KG1 (cell line): Measurements from ENCODE around the gene C5orf58.
A peak's percentile ranks its signal among the peaks of the same experiment; 100 is the strongest.

Experiments
- DNase-seq: peaks from one replicate; lab custom pipeline; 2025; lab: John Stamatoyannopoulos, UW

Gene C5orf58, protein sequence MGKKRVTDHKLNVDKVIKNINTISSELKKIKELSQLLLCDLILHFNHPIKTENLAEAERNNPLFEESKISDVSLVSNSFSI

DNA sequence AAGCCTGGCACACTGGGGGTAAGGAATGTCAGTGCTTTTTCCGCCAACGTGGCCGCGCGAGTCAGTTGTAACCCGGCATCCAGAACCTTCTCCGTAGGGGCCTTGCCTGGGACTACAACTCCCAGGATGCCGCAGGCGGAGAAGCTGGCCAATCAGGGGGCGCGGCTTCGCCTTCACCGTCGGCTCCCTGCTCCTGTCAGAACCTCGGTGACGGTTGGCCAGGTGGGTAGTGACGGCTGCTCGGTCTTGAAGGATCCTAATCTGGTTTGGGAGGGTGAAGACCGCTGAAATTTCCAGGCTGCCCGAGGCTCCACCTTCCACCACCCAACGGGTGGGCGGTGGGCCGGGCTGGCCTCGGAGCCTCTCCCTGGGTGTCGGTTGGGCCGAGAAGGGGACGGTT, at the start of gene C5orf58:
C5orf58 (plus strand) TSS at position 200 of the 400 bp plus-strand sequence. CDS start 1,992 bp downstream, outside the sequence.
- no peak for DNase-seq

DNA sequence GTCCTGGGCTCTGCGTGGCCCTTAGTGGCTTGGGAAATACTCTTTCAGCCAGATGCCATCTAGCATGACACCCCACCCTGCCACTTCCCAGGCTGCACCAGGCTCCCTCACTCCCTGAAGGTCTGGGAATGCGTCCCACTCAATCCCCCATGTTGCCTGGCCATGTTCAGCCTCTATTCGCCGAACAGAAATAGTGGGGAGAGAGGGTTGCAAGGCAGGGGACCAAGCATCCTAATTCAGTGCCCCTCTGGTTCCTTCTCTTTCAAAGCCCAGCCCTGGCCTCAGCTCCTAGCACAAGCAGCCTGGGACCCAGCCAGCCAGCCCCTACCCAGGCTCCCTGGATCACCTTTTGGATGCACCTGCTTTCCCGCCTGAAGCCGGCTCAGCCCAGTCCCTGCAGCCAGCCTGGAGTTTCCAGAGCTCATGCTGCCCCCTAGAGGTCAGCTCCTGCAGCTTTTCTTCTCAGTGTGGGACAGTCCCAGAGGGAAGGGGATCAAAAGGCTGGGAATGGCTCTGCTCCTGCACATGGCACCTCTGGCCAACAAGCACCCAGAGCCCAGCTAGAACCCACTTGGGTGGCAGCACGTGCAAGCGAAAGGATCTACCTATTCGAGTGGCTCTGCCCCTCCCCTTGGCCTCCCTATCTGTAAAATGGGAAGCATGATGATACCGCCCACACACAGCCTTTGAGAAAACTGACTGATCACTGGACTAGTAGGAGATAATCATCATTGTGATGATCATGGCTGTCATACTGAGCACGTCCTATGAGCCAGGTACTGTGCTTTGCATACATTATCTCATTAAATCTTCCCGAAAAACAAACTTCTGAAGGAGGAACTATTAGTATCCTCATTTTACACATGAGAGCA, 48.7 kb upstream of the C5orf58 start:
- peak; percentile 39 for DNase-seq

DNA sequence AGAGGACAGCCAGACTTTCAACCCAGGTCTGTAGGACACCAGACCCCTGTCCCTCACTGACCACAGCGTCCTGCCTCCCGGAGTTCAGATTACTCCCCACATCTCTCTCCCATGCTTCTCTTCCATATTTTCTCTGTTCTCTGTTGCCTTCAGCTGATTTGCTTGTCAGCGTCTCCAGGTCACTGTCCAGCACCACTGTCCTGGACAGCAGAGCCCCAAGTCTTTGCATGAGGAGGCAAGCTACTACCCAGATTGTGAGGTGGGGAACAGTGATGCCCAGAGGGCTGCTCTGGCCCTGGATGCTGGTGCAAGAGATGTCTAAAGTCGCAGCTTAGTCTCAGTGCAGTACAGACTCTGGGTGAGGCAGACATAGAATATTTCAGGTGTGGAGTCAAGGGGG, 48.0 kb upstream of the C5orf58 start:
- no peak for DNase-seq

DNA sequence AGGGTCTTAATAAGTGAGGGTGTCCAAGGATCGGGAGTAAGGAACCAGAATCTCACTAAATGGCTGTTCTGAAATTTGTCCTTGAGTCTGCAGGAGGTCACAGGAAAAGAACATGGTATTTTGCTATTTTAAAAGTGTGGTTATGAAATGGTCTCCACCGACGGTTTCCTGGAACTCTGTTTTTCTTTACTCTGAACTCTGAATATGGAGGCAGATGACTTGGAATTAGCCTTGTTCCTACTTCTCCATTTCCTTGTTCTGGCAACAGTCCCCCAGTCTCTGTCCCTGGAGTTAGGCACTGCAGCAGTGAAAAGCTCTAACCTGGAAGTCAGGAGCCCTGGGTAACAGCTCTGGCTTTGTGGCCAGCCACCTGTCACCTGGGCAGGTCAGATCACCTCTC, 46.6 kb upstream of the C5orf58 start:
- no peak for DNase-seq

DNA sequence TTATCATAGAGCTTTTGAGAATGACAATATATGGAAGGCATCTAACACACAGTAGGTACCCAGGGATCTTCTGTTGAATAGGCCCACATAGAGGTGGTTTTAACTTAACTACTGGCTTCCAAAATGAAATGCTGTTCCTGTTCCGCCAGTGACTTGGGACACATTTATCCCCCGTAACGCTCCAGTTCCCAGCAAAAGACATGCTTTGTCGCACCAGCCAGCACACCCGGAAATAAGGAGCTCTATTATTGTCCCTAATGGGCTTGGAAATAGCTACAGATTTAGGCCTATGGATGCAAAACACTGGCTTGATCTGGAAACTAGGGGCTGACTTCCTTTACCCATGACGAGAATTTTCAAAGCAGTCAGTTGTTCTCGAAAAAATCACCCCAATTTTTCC, 45.9 kb upstream of the C5orf58 start:
- DNase-seq = no peak

DNA sequence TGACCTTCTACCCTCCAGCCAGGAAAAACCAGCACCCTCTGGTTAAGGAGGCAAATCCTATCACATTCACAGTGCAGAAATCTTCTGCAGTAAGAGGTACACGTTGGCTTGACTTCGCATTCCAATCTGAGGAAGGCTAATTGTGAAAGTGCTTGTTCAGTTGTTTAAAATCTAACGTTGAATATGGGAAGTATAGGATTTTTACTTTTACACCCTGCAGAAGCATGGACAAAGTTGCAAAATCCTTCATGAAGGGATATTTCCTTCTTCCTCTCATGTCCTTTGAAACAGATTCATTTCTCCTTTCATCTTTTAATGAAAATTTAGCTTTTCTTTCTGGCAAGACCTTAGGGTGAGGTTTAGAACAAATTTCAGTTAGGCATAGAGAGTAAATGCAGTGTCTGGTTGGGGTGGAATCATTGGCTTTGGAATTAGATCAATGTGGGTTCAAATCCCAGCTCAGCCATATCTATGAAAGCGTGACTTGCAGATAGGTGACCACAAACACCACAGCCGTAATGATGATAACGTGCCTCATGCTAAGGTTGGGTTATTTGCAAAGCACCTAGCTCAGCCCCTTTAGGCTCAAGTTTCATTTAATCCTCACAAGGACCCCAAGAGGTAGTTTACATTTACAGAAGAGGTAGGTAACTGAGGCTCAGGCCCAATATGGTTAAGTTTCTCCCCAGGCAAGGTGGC, 42.2 kb upstream of the C5orf58 start:
- no peak for DNase-seq

DNA sequence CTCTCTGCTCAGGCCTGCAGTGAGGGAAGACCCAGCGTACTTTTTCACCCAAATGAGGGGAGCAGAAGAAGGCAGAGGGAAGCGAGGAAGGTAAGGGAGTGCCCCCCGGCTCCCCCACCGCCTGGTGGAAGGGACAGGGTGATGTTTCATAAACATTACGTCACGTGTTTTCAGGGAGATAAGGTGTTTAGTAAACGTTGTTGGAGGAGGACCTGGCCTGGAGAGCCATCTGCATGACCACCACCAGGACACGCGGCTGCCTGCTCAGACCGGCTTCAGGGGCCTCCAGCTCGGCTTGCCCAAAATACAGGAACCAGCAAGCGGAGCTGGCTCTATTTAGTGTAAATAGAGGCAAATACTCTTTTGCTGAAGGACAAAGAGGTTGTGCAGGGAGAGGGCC, 40.0 kb upstream of the C5orf58 start:
- no peak for DNase-seq

DNA sequence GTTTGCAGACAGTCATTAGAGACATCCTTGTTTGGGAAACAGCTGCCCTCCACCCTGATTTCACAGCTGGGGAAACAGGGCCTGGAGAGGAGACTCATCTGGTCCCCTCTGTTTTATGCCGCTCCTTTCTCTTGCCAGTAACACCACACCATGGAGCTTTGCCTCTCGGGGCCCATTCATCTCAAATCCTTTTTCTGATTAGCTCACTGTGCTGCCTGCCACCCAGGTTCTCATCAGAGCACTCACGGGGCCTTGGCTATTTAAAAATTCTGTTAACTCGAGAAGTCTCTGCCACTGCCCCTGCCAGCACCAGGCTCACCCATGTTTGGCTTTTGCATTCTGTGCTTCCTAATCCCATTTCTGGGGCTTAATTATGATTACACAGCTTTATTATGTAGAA, 36.8 kb upstream of the C5orf58 start:
- no peak for DNase-seq

DNA sequence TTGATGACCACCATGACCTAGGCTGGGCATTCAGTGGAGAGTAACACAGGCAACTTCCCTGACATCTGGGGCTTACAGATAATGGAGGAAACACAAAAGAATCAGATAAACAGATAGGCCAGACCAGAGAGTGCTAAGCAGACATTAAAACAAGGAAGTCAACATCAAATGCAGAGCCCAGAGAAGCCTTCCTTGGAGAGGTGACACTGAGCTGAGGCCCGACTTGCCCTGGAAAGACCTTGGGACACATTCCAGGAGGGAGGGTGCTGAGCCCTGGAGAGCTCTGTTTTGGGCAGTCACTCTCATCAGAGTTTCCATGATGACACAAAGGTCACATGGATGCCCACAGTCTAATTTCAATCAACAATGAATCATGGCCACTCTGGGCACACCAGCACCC, 31.9 kb upstream of the C5orf58 start:
- DNase-seq = no peak

DNA sequence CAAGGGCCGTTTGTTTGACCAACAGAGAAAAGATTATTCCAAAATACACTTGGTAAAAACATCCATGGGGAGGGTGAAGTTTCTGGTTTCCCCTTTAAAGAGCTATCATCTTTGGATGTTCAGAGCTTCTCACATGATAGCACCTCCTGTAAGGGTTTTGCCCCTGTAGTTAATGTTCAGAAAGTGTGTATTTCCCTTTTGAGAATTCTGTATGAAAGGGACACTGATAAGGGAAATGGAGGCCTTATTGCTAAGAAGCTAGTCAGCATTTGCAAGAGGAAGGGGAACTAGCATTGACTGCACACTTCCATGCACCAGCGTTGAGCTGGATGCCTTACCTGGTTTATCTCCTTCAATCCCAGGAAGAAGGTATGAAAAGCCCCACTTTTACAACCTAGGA, 31.5 kb upstream of the C5orf58 start:
- no peak for DNase-seq

DNA sequence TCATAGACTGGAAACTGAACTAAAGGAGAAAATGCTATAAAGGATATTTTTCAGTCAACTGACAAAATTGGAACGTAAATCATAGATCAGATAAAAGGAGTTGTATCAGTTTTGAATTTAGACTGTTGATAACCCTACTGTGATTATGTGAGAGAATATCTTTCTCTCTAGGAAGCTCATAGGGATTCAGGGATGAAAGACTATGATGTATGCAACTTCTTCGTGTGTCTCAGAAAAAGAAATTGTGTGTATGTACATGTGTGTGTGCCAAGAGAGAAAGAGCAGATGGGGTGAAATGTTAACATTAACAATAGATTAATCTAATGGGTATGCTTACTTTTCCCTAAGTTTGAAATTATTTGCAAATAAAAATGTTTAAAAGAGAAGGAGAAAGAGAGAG, 30.7 kb upstream of the C5orf58 start:
- no peak for DNase-seq

DNA sequence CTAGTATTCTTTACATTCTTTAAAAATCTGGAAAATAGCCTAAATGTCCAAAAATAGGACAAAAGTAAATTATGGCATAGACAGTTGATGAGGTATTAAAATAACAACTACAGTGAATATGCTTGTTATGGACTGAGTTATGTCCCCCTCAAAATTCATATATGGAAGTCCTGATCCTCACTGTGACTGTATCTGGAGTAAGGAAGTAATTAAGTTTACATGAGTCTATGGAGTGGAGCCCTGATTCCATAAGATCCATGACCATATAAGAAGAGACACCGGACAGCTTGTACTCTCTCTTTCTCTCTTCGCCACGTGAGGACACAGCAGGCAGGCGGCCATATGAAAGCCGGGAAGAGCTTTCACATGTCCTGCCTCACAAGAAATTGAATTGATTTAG, 28.6 kb upstream of the C5orf58 start:
- no peak for DNase-seq

DNA sequence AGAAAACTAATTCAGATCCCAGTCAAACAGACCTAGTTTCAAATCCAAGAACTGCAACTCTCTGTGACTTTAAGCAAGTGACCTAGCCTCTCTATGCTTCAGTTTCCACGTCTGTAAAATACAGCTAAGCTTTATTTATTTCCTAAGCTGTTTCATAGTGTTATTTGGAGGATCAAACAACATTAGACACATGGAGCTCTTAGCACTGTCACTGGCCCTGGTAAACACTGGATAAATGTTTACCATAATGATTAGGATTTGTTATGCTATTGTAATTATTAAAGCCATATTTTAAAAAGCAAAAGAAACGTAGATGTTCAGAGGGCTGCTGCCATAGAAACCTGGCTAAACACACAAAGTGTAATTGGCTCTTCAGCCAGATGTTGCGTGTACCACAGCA, 26.6 kb upstream of the C5orf58 start:
- no peak for DNase-seq

DNA sequence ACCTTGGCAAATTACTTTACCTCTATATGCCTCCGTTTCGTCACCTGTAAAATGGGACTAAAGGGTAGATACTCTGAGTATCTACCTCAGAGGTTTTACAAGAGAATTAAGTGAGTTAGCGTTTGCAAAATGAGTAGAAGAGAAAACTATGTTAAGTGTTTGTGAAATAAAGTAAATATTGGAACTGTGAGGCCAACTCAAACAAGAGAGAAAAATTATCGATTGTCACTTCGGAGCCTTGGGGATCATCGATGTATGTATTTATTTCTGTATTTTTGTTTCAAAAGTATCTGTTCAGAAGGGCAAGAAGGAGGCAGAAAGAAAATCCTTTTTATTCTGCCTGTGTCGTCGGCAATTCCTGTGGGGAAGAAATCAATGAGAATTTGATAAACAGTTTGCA, 25.8 kb upstream of the C5orf58 start:
- DNase-seq = no peak

DNA sequence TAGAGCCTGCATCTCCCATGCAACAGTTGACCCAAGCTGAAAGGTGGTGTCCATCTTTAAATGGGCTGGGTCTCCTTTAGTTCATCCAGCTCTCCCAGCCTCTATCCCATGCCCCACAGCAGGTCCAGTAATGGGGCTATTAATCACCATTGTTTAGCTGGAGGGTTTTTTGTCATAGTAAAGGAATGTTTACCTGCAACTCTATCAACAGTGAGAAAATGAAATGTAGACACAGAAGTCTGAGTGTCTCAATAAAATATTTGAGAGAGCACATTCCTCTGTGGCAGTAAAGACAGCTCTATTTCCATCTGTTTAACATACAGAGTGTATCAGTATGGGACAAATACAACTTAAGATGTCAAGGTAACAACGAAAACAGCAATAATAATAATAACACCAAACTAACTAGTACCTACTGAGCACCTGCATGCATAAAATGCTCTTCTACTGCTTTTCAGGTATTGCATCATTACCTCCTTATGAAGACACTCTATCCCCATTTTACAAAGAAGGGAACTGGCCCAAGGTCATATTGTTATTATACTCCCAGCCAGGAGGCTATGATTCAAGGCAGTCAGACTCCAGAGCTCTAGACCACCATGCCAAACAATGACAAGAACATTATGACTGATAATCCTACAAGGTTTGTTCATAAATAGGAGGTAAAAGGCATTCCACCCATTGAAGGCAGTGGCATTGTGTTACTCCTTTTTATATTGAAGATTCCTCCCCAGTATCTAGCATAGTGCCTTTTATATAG, 21.0 kb upstream of the C5orf58 start:
- DNase-seq = no peak

DNA sequence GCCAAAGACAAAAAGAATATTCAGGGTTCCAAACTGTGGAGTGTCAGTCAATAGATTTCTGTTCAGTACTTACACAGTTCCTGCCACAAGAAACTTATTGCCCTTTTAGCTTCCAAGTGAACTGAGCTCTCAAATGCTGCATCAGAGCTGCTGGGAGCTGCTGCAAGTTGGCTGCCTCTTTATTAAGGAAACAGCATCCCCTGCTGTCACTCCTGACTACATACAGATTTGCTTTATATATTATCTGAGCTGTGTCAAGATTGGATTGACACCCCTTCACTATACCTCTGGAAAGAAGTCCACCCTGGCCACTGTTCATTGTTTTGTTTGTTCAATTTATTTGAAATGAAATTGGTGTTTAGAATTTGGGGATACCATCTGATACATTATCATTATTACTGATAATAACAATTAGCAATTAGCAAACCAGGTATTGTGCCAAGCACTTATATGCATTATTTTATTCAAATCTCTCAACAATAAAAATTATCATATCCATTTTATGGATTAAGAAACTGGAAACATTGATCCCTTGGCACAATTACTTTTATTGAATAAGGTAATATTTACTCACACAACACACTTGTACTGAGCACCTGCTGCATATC, 16.4 kb upstream of the C5orf58 start:
- DNase-seq = no peak

DNA sequence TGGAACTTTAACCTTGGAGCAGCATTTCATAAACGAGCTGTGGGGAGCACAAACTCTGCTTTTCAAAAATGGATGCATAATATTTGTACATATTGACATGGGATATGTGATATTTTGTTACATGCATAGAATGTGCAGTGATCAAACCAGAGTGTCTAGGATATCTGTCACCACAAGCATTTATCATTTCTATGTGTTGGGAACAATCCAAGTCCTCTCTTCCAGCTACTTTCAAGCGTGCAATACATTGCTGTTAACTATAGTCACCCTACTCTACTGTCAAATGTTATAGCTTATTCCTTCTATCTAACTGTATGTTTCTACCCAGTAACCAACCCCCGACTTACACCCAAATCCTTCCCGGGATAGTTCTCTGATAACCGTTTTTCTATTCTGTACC, 15.0 kb upstream of the C5orf58 start:
- DNase-seq = no peak

DNA sequence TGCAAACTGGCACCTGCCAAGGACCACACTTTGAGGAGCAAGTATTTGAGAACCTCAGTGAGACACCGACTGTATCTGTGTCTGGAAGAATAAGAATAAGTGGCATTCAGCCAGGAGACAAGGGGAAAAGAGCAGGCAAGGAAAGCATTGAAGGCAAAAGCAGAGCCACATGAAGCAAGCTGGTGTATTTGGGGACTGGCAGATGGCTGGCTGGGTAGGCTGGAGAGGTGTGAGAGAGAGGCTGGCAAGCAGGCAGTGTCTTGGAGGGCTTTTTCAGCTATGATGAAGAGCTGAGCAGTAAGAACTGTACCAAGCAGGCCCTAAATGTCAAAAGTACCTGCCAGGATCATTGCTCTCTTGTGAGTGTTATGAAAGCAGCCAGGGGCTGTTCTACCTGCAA, 14.1 kb upstream of the C5orf58 start:
- DNase-seq = no peak

DNA sequence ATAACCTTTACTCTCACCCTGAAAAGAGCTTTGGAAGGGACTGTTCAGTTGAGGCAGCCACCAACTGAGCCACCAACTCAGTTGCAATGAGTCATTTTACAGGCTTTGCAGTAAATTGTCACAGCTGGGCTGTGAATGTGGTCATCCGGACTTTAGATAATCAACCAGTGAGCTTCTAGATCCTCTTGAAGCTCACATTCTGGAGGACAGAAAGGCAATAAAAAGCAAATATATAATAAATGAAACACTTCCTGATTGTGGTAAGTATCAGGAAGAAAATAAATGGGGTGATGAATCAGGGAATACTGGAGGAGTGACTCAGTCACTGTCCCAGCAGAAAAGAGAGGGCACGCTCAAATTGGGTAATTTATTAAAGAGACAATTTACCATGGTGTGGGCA, 13.2 kb upstream of the C5orf58 start:
- DNase-seq = no peak

DNA sequence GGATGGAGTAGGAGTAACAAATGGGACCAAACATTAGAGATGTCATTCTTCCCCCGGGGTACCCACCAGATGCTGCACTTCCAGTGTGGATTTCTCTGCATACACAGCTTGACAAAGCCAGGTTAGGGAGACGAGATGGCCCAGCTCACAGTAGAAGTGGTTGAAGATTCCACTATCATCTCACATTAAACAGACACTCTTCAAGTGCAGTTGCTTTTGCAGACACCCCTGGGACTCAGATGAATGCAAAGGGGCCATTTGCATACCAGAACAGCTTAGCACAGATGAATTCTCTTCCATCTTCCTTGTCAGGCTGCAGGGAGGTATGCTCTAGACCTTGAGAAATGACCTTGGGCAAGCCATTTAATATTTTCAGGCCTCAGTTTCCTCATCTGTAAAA, 12.6 kb upstream of the C5orf58 start:
- no peak for DNase-seq

DNA sequence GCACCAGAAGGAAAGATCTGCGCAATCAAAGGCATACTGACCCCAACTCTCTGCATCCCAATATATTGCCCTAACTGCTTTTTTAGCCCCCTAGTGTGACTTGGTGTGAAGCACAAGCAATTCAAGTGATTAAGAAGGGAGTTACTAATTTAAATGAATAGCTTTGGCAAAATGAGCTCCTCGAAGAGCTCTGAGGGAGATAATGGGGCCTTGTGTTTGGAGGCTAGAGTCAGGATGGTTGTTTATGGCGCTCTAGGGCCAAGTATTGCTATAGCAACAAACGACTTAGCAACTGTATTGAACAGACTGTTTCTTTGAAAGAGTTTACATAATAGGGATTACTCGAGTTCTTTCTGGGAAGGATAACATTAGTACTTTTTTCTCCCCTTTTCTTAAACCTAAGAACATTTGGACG, 11.5 kb upstream of the C5orf58 start:
- no peak for DNase-seq

DNA sequence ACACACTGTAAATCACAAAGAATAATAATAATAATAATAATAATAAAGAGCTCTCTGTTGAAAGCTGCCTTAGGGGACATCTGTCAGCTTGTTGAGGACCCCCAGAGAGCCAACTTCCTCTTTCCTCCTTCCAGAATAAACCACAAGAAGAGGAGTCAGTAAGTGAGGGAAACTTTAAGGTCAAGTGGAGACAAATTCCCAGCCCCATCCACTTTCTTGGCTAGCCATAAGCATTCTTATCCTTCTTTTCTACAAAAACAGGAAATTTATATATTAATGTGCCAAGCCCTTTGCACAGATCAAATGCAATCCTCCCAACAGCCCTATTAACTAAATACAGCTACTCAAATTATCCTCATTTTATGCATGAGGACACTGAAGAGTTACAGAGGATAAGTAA, 9.4 kb upstream of the C5orf58 start:
- no peak for DNase-seq
